Naive thymus-derived CD4-positive, alpha-beta T cell (primary cell): ENCODE results near the gene SMARCD2. TPM values are rescaled to one million over a fixed set of nuclear protein-coding genes. Genes with fewer than 3 reads are reported as not detected.

Source experiments
- ATAC-seq: fragments of 150-1000 bp; cut with Tn5 transposase; 2 replicates; pipeline ENCODE4 v1.10.0; 2021; ENCODE audit warnings: mild to moderate bottlenecking, moderate library complexity
- CTCF ChIA-PET: fragments of 350-600 bp; sonication (Branson Sonifier 250); formaldehyde crosslinking; loops from one replicate; lab custom pipeline; 2021; ENCODE audit warnings: antibody characterized with exemption; lab: Charles Lee
- POLR2A ChIA-PET: fragments of 350-600 bp; sonication (Branson Sonifier 250); formaldehyde crosslinking; loops from one replicate; lab custom pipeline; 2021; ENCODE audit warnings: antibody characterized with exemption, inconsistent platforms; lab: Charles Lee
- DNase-seq, 9 donors: peaks; one replicate each; pipeline versions ENCODE4 v3.0.0 to v3.0.0-alpha.2; 2020 to 2022; ENCODE audit warnings: mixed read lengths in 1 of 9
- H3K27ac ChIP-seq: one replicate; pipeline ENCODE4 v1.7.0; 2013; ENCODE audit warnings: mild to moderate bottlenecking, low read depth, low read length, moderate library complexity
- H3K27me3 ChIP-seq, 2 donors: one replicate each; pipeline ENCODE4 v1.7.0; 2013; ENCODE audit warnings: low read length in 2 of 2, mild to moderate bottlenecking in 2 of 2, moderate library complexity in 2 of 2; ENCODE audit not compliant: control insufficient read depth in 2 of 2, insufficient read depth in 2 of 2
- H3K36me3 ChIP-seq, 3 experiments: 1 replicate in 2 of 3; 2 replicates in 1 of 3; pipeline ENCODE4 v1.7.0; 2013; ENCODE audit warnings: low read length in 3 of 3, mild to moderate bottlenecking in 3 of 3, moderate library complexity in 1 of 3; ENCODE audit not compliant: insufficient read depth in 3 of 3, control insufficient read depth in 2 of 3
- H3K4me1 ChIP-seq, 2 donors: one replicate each; pipeline ENCODE4 v1.7.0; 2013; ENCODE audit warnings: low read length in 2 of 2, mild to moderate bottlenecking in 2 of 2, moderate library complexity in 1 of 2; ENCODE audit not compliant: control insufficient read depth in 2 of 2, insufficient read depth in 2 of 2
- H3K4me3 ChIP-seq: 2 replicates; pipeline ENCODE4 v1.7.0; 2013; ENCODE audit warnings: mild to moderate bottlenecking, low read length
- H3K9me3 ChIP-seq, 3 experiments: 1 replicate in 2 of 3; 2 replicates in 1 of 3; pipeline ENCODE4 v1.7.0; 2013; ENCODE audit warnings: low read length in 3 of 3; ENCODE audit not compliant: control insufficient read depth in 2 of 3
- H3K27ac Mint-ChIP-seq, 9 donors: one replicate each; pipeline ENCODE4 v1.8.0; 2020 to 2022; ENCODE audit warnings: mixed read lengths in 9 of 9, mild to moderate bottlenecking in 8 of 9, moderate library complexity in 5 of 9, inconsistent platforms in 2 of 9
- H3K27me3 Mint-ChIP-seq, 5 donors: one replicate each; pipeline ENCODE4 v1.8.0; 2021 to 2022; ENCODE audit warnings: mixed read lengths in 5 of 5, mild to moderate bottlenecking in 1 of 5
- H3K36me3 Mint-ChIP-seq, 5 donors: one replicate each; pipeline ENCODE4 v1.8.0; 2020 to 2022; ENCODE audit warnings: mixed read lengths in 5 of 5, mild to moderate bottlenecking in 3 of 5, inconsistent platforms in 1 of 5
- H3K4me1 Mint-ChIP-seq, 7 donors: one replicate each; pipeline ENCODE4 v1.8.0; 2020 to 2022; ENCODE audit warnings: mixed read lengths in 7 of 7, mild to moderate bottlenecking in 3 of 7, inconsistent platforms in 1 of 7
- H3K4me3 Mint-ChIP-seq, 10 donors: one replicate each; pipeline ENCODE4 v1.8.0; 2020 to 2022; ENCODE audit warnings: mild to moderate bottlenecking in 10 of 10, mixed read lengths in 10 of 10, moderate library complexity in 6 of 10, inconsistent platforms in 2 of 10
- H3K9me3 Mint-ChIP-seq, 11 donors: one replicate each; pipeline ENCODE4 v1.8.0; 2020 to 2022; ENCODE audit warnings: mixed read lengths in 11 of 11, mild to moderate bottlenecking in 4 of 11, inconsistent platforms in 1 of 11, moderate library complexity in 1 of 11
- intact Hi-C, 2 donors: fragments of 100-400 bp; cut with micrococcal nuclease; formaldehyde crosslinking; loops; one replicate each; pipeline ENCODE4 v1.15.1; 2023
- polyA plus RNA-seq, 2 donors: library from polyadenylated mRNA; unstranded; fragments of 300-500 nt; fragmentation: Illumina TruSeq; gene quantifications; one replicate each; pipeline ENCODE4 v1.2.3, GENCODE V29; 2021
- total RNA-seq, 6 experiments: library from RNA in 5 of 6; stranded (reverse) in 5 of 6; gene quantifications; 1 replicate in 5 of 6; 2 replicates in 1 of 6; pipeline ENCODE4 v1.2.3 and lab custom pipeline; 2021 to 2026

SMARCD2 gene
- total and polyA plus RNA-seq, 7 experiments from 2014 or later = 61.5 to 148 (median 109) TPM

GRCh38 chr17:63832014-63832413 lies 10.5 kb downstream of the SMARCD2 start:
- H3K27me3 ChIP-seq = no peaks in the 10 kb centered on the region
- peaks cover 21 to 40% of the 10 kb centered on the region in 2 donors for H3K4me1 ChIP-seq
- peaks cover 17 to 85% (median 18%) of the 10 kb centered on the region in 3 experiments for H3K36me3 ChIP-seq
- DNase-seq = no peak
- no peaks in the 10 kb centered on the region for H3K9me3 Mint-ChIP-seq
- H3K36me3 Mint-ChIP-seq = peaks cover 9 to 51% (median 26%) of the 10 kb centered on the region in 5 donors
- H3K4me3 Mint-ChIP-seq = peak overlapping the region in 8 of 10 donors; percentile 29 to 93 (median 54)
- POLR2A ChIA-PET = interaction anchor here (0.9 to 11.6 kb wide), 6 partner anchors 11 to 137 kb away, joined by 3 to 204 read pairs (median 5); partner anchors contain the start of genes CCDC47, DDX42 and SMARCD2
- CTCF ChIA-PET = interaction anchor here (1.2 kb wide), 1 partner anchor 196 kb away, joined by 3 read pairs; no protein-coding TSS in a partner anchor
- no peak overlapping the region for H3K4me3 ChIP-seq
- H3K9me3 ChIP-seq = no peaks in the 10 kb centered on the region
- no peaks in the 10 kb centered on the region for H3K27me3 Mint-ChIP-seq
- peak overlapping the region; percentile 19 to 100 (median 85) for H3K27ac Mint-ChIP-seq
- H3K4me1 Mint-ChIP-seq = peaks cover 37 to 82% (median 72%) of the 10 kb centered on the region in 7 donors
- peak overlapping the region; percentile 43 for H3K27ac ChIP-seq
- intact Hi-C loops = loop anchor here in 1 of 2 donors (1.0 kb wide), 1 partner anchor 11 kb away; no protein-coding TSS in a partner anchor
- no peak for ATAC-seq

- no peaks in the 10 kb centered on the region for H3K9me3 Mint-ChIP-seq
- intact Hi-C loops = no loop called here
- H3K27me3 Mint-ChIP-seq = no peaks in the 10 kb centered on the region
- POLR2A ChIA-PET = interaction anchor here (1.1 to 11.6 kb wide), 6 partner anchors 12 to 137 kb away, joined by 3 to 204 read pairs (median 6); partner anchors contain the start of genes CCDC47, DDX42 and SMARCD2
- Histone ChIP-seq H3K36me3 (peaks cover 17 to 80% (median 18%) of the 10 kb centered on the region in 3 experiments), H3K4me3 (no peak overlapping the region), H3K27ac (peak overlapping the region; percentile 38), H3K4me1 (peaks cover 21 to 40% of the 10 kb centered on the region in 2 donors), H3K27me3 (no peaks in the 10 kb centered on the region), H3K9me3 (no peaks in the 10 kb centered on the region)
- no peak for DNase-seq
- peak overlapping the region in 8 of 10 donors; percentile 15 to 93 (median 55) for H3K4me3 Mint-ChIP-seq
- peak overlapping the region; percentile 19 to 100 (median 81) for H3K27ac Mint-ChIP-seq
- peaks cover 39 to 82% (median 73%) of the 10 kb centered on the region in 7 donors for H3K4me1 Mint-ChIP-seq
- no peak for ATAC-seq
- H3K36me3 Mint-ChIP-seq = peaks cover 9 to 47% (median 26%) of the 10 kb centered on the region in 5 donors
- CTCF ChIA-PET = interaction anchor here (0.6 to 1.2 kb wide), 2 partner anchors 195 to 198 kb away, joined by 3 to 5 read pairs; no protein-coding TSS in a partner anchor
Observed at GRCh38 chr17:63831505-63831904, 11.0 kb downstream of the SMARCD2 start.

- intact Hi-C loops = no loop called here
- H3K27ac ChIP-seq = peak overlapping the region; percentile 38
Observed at GRCh38 chr17:63830904-63831491, 11.5 kb downstream of the SMARCD2 start.

GRCh38 chr17:63830278-63830677 lies 12.2 kb downstream of the SMARCD2 start:
- Histone ChIP-seq H3K9me3 (no peaks in the 10 kb centered on the region), H3K4me1 (peaks cover 33 to 49% of the 10 kb centered on the region in 2 donors), H3K36me3 (peaks cover 18 to 73% (median 22%) of the 10 kb centered on the region in 3 experiments), H3K27ac (no peak overlapping the region), H3K27me3 (no peaks in the 10 kb centered on the region), H3K4me3 (no peak overlapping the region)
- H3K27ac Mint-ChIP-seq = peak overlapping the region in 8 of 9 donors; percentile 56 to 100 (median 81)
- ATAC-seq (no peak), DNase-seq (no peak)
- ChIA-PET CTCF (interaction anchor here (1.0 kb wide), 2 partner anchors 9 to 89 kb away, joined by 3 to 4 read pairs; no protein-coding TSS in a partner anchor), POLR2A (interaction anchor here (1.2 to 11.6 kb wide), 5 partner anchors 13 to 135 kb away, joined by 4 to 204 read pairs (median 13); partner anchors contain the start of genes CCDC47, DDX42 and SMARCD2)
- peaks cover 9 to 50% (median 26%) of the 10 kb centered on the region in 5 donors for H3K36me3 Mint-ChIP-seq
- peaks cover 41 to 88% (median 77%) of the 10 kb centered on the region in 7 donors for H3K4me1 Mint-ChIP-seq
- peak overlapping the region in 7 of 10 donors; percentile 21 to 98 (median 58) for H3K4me3 Mint-ChIP-seq
- H3K27me3 Mint-ChIP-seq = no peaks in the 10 kb centered on the region
- intact Hi-C loops = no loop called here
- no peaks in the 10 kb centered on the region for H3K9me3 Mint-ChIP-seq

More at GRCh38 chr17:63830904-63831491, 11.5 kb downstream of the SMARCD2 start:
- DNase-seq = no peak
- peak overlapping the region; percentile 3 to 93 (median 50) for H3K4me3 Mint-ChIP-seq
- POLR2A ChIA-PET = interaction anchor here (1.1 to 11.6 kb wide), 4 partner anchors 12 to 133 kb away, joined by 6 to 204 read pairs (median 10); partner anchors contain the start of genes CCDC47, DDX42 and SMARCD2
- no peak for ATAC-seq
- no peaks in the 10 kb centered on the region for H3K9me3 Mint-ChIP-seq
- Histone ChIP-seq H3K9me3 (no peaks in the 10 kb centered on the region), H3K27me3 (no peaks in the 10 kb centered on the region), H3K4me1 (peaks cover 26 to 45% of the 10 kb centered on the region in 2 donors), H3K36me3 (peaks cover 17 to 75% (median 18%) of the 10 kb centered on the region in 3 experiments), H3K4me3 (no peak overlapping the region)
- CTCF ChIA-PET = interaction anchor here (0.6 to 1.2 kb wide), 4 partner anchors 9 to 198 kb away, joined by 3 to 5 read pairs (median 3); no protein-coding TSS in a partner anchor
- H3K27me3 Mint-ChIP-seq = no peaks in the 10 kb centered on the region
- H3K36me3 Mint-ChIP-seq = peaks cover 9 to 47% (median 26%) of the 10 kb centered on the region in 5 donors
- H3K27ac Mint-ChIP-seq = peak overlapping the region; percentile 68 to 100 (median 81)
- H3K4me1 Mint-ChIP-seq = peaks cover 44 to 87% (median 77%) of the 10 kb centered on the region in 7 donors

- no peak for DNase-seq
- Histone ChIP-seq H3K27me3 (no peaks in the 10 kb centered on the region), H3K4me3 (no peak overlapping the region), H3K9me3 (no peaks in the 10 kb centered on the region), H3K27ac (peak overlapping the region; percentile 87), H3K4me1 (peaks cover 27 to 46% of the 10 kb centered on the region in 2 donors), H3K36me3 (peaks cover 26 to 73% (median 31%) of the 10 kb centered on the region in 3 experiments)
- Mint-ChIP-seq H3K4me1 (peaks cover 44 to 85% (median 74%) of the 10 kb centered on the region in 7 donors), H3K27ac (peak overlapping the region in 6 of 9 donors; percentile 49 to 100 (median 82)), H3K36me3 (peaks cover 13 to 51% (median 30%) of the 10 kb centered on the region in 5 donors), H3K9me3 (no peaks in the 10 kb centered on the region), H3K4me3 (peak overlapping the region; percentile 4 to 100 (median 82)), H3K27me3 (no peaks in the 10 kb centered on the region)
- ChIA-PET CTCF (interaction anchor here (1.1 to 1.7 kb wide), 3 partner anchors 11 to 37 kb away, joined by 4 to 6 read pairs (median 5); no protein-coding TSS in a partner anchor), POLR2A (interaction anchor here (0.6 to 11.6 kb wide), 10 partner anchors 14 to 678 kb away, joined by 3 to 204 read pairs (median 3); partner anchors contain the start of genes CCDC47, CEP95, DDX42 and DDX5)
- no peak for ATAC-seq
- intact Hi-C loops = loop anchor here (5.0 kb wide), 3 partner anchors 207 to 678 kb away; partner anchors contain the start of genes CEP95 (in 1 of the 2), DDX5 (in 1 of the 2) and MAP3K3 (in 1 of the 2)
Observed at GRCh38 chr17:63828936-63829335, 13.5 kb downstream of the SMARCD2 start.
